PC-9 (cell line): ENCODE data around the gene TMEM45B. TPM values are rescaled to one million over a fixed set of nuclear protein-coding genes. Genes with fewer than 3 reads are reported as not detected.

Source experiments
- Bru-seq: library from RNA; stranded (reverse); fragments of 400-500 nt; gene quantifications from one replicate; lab custom pipeline; 2021; lab: Mats Ljungman, UMichigan
- BruChase-seq, 2 experiments: library from RNA; stranded (reverse); fragments of 400-500 nt; gene quantifications; one replicate each; lab custom pipeline; 2021; lab: Mats Ljungman, UMichigan
- BruUV-seq: library from RNA; stranded (reverse); fragments of 400-500 nt; replicated peaks from 2 replicates; lab custom pipeline; 2021; lab: Mats Ljungman, UMichigan
- CTCF ChIA-PET: fragments of 300-600 bp; sonication (Branson Sonifier 250); formaldehyde crosslinking; loops from one replicate; lab custom pipeline; 2022; ENCODE audit warnings: antibody characterized with exemption; lab: Charles Lee
- POLR2A ChIA-PET: fragments of 300-600 bp; sonication (Branson Sonifier 250); formaldehyde crosslinking; loops from one replicate; lab custom pipeline; 2022; ENCODE audit warnings: antibody characterized with exemption; ENCODE audit not compliant: unreplicated experiment; lab: Charles Lee
- DNase-seq, 2 experiments: peaks; one replicate each; pipeline versions ENCODE4 v3.0.0 to v3.0.0-alpha.2; 2015 to 2022; ENCODE audit warnings: mixed read lengths in 1 of 2
- H2AFZ ChIP-seq: fragments of 200-600 bp; sonication (generic); 2 replicates; pipeline ENCODE4 v1.8.1; 2017; ENCODE audit warnings: antibody characterized with exemption
- H3F3A ChIP-seq: fragments of 200-600 bp; sonication (generic); 2 replicates; pipeline ENCODE4 v1.8.1; 2017; ENCODE audit warnings: antibody characterized with exemption, mild to moderate bottlenecking, low read depth; ENCODE audit not compliant: insufficient read depth
- H3K27ac ChIP-seq: fragments of 200-600 bp; sonication (generic); 2 replicates; pipeline ENCODE4 v1.6.1; 2016; ENCODE audit warnings: mixed run types
- H3K27me3 ChIP-seq: fragments of 200-600 bp; sonication (generic); 2 replicates; pipeline ENCODE4 v1.6.1; 2016; ENCODE audit warnings: low read depth, mixed run types; ENCODE audit not compliant: insufficient read depth
- H3K36me3 ChIP-seq: fragments of 200-600 bp; sonication (generic); 2 replicates; pipeline ENCODE4 v1.6.1; 2016; ENCODE audit warnings: low read depth, mixed run types
- H3K4me1 ChIP-seq: fragments of 200-600 bp; sonication (generic); replicated peaks from 2 replicates; pipeline ENCODE4 v1.6.1; 2016; ENCODE audit warnings: mixed run types; ENCODE audit not compliant: insufficient read depth
- H3K4me2 ChIP-seq: fragments of 200-600 bp; sonication (generic); 2 replicates; pipeline ENCODE4 v1.6.1; 2017; ENCODE audit warnings: mixed run types
- H3K4me3 ChIP-seq: fragments of 200-600 bp; sonication (generic); 2 replicates; pipeline ENCODE4 v1.6.1; 2016; ENCODE audit warnings: mixed run types
- H3K79me2 ChIP-seq: fragments of 200-600 bp; sonication (generic); 2 replicates; pipeline ENCODE4 v1.6.1; 2017; ENCODE audit warnings: low read depth, mixed run types
- H3K9me2 ChIP-seq: fragments of 200-600 bp; sonication (generic); 2 replicates; pipeline ENCODE4 v1.8.1; 2017; ENCODE audit warnings: mild to moderate bottlenecking; ENCODE audit not compliant: insufficient read depth
- H3K9me3 ChIP-seq: fragments of 200-600 bp; sonication (generic); 2 replicates; pipeline ENCODE4 v1.8.1; 2016; ENCODE audit warnings: low read depth; ENCODE audit not compliant: insufficient read depth
- H4K20me1 ChIP-seq: fragments of 200-600 bp; sonication (generic); 2 replicates; pipeline ENCODE4 v1.8.1; 2017; ENCODE audit not compliant: insufficient read depth
- EZH2 ChIP-seq: fragments of 200-600 bp; sonication (generic); IDR thresholded peaks from 2 replicates; pipeline ENCODE4 v1.8.0; 2017; ENCODE audit warnings: antibody characterized with exemption, low read depth
- intact Hi-C: fragments of 100-400 bp; cut with micrococcal nuclease; formaldehyde crosslinking; loops from one replicate; pipeline ENCODE4 v1.10.0; 2022; ENCODE audit not compliant: unreplicated experiment
- long read RNA-seq: library from polyadenylated mRNA; stranded (forward); transcript quantifications from one replicate; pipeline ENCODE4 v2.0.0, GENCODE V29; 2022
- total RNA-seq: library from RNA; stranded (reverse); gene quantifications from 2 replicates; pipeline ENCODE4 v1.2.3, GENCODE V29; 2021
- TF ChIP-seq, protein P1 (sequence below): fragments of 200-600 bp; sonication (generic); conservative IDR thresholded peaks from 2 replicates; pipeline ENCODE4 v1.6.1; 2017; ENCODE audit warnings: mixed run types, antibody characterized with exemption, mild to moderate bottlenecking, moderate library complexity

TMEM45B gene
- total RNA-seq: 11.4 and 13.3 TPM in 2 replicates
- percentile 52 among the genes with signal in this experiment for Bru-seq, nascent RNA
- percentile 52 among the genes with signal in this experiment for BruChase-seq, experiment 1, labeled RNA remaining after a 2-hour chase
- percentile 48 among the genes with signal in this experiment for BruChase-seq, experiment 2, labeled RNA remaining after a 6-hour chase
- long read RNA-seq, transcript TMEM45B-201 (6 exons, 2,234 nt): major isoform, 15 of 23 reads
- long read RNA-seq, partial matches to known transcripts: 0 of 23 reads
- long read RNA-seq, other reads (novel, unspliced or antisense): 8 of 23 reads

DNA sequence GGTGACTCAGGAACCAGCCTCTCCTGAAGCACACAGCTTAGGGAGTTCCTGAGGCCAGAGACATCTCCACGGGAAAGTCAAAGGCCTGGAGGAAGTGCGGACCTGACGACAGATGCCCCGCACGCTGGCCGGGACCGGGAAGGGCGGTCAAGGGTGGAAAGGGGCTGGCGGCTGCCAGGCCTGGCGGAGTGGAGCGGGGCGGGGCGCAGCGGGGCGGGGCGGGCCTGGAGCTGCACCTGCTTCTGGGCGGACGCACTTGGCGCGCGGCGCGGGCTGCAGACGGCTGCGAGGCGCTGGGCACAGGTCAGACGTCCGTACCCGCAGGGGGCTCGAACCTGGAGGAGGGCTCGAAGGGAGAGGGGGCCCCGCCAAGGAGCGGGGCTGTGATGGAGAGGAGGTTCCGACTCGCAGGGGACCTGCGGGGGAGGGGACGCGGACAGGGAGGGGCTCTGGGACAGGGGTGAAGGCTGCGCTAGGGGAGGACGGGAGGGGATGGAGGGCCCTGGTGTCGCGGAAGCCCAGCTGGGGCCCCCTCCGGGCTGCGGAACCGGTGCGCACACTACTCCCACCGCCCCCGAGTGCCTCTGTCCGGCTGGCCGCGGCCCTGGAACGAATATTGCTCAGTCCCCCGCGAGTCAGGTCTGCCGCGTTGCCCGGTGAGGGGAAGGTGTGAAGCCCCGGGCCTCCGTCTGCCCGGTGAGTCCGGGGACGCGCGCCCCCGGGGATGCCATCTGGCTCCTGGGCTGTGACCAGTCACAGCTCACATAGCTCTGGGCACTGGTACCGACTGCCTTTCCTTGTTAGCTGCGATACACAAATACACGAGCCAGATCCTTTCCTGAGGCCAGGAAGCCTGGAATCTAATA lies at the start of gene TMEM45B:
Gene TMEM45B, plus strand, starts transcription at position 253 of the 866 bp plus-strand sequence. CDS start 36,635 bp downstream, outside the sequence.
- H2AFZ ChIP-seq: peak within 1 kb of the TSS; percentile 78
- ChIA-PET CTCF (no interaction called here), POLR2A (interaction anchor here (0.6 to 0.7 kb wide), 3 partner anchors 29 to 760 kb away, joined by 3 to 8 read pairs (median 5); no protein-coding TSS in a partner anchor)
- 0 out of 2 replicates have a peak, but pooled peaks cover 5% of the 10 kb centered on the region for H3K9me3 ChIP-seq
- DNase-seq: peak; percentile 57 to 62
- peaks cover 47% of the 10 kb centered on the region for H3K4me1 ChIP-seq
- H3K9me2 ChIP-seq: no peaks in the 10 kb centered on the region
- peak within 1 kb of the TSS; percentile 76 for H3K4me2 ChIP-seq
- no TSS peak for BruUV-seq
- no peaks in the 10 kb centered on the region for H3K27me3 ChIP-seq
- H4K20me1 ChIP-seq: no peaks in the 10 kb centered on the region
- H3K36me3 ChIP-seq: no peaks in the 10 kb centered on the region
- intact Hi-C loops: no loop called here
- H3K27ac ChIP-seq: no peak within 1 kb of the TSS
- peak within 1 kb of the TSS; percentile 73 for H3K4me3 ChIP-seq
- peaks cover 23% of the 10 kb centered on the region; the same call in 1 of the 2 replicates for H3F3A ChIP-seq
- peaks cover 41% of the 10 kb centered on the region for H3K79me2 ChIP-seq
- TF ChIP-seq EZH2: no peak
- TF ChIP-seq, protein P1, sequence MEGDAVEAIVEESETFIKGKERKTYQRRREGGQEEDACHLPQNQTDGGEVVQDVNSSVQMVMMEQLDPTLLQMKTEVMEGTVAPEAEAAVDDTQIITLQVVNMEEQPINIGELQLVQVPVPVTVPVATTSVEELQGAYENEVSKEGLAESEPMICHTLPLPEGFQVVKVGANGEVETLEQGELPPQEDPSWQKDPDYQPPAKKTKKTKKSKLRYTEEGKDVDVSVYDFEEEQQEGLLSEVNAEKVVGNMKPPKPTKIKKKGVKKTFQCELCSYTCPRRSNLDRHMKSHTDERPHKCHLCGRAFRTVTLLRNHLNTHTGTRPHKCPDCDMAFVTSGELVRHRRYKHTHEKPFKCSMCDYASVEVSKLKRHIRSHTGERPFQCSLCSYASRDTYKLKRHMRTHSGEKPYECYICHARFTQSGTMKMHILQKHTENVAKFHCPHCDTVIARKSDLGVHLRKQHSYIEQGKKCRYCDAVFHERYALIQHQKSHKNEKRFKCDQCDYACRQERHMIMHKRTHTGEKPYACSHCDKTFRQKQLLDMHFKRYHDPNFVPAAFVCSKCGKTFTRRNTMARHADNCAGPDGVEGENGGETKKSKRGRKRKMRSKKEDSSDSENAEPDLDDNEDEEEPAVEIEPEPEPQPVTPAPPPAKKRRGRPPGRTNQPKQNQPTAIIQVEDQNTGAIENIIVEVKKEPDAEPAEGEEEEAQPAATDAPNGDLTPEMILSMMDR: no peak

DNA sequence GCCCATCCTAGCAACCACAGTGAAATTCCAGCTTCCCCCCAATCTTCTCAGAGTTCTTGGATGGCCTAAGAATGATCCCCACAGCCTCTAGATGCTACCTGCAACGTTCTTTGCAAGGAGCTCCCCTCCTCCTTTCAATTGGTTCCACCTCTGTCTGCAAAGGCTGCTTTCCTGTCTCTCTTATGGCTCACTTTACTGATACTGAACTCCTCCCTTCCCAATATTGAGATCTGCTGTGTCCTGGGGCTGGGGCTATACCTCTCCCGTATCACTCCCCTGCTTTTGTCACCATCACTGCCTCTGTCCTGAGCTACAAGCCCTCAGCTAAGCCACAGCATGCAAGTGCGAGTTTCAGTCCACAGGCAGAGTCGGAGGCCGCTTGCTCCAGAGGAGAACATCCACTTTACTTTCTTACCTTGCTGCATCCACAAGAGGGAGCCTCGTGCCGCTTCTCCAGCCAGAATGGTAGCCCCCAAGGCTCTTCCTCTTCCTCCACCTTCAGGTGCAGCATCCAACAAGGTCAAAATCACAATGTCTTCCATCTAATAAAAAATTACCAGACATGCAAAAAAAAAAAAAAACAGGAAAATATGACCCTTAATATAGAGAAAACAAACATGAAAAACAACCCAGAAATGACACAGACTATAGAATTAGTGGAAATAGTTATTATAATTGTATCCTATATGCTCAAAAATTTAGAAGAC lies 48.6 kb upstream of the TMEM45B start:
- Histone ChIP-seq H3K27ac (no peak overlapping the region), H3K4me3 (no peak overlapping the region), H3K79me2 (no peaks in the 10 kb centered on the region), H4K20me1 (no peaks in the 10 kb centered on the region), H3K9me3 (no peaks in the 10 kb centered on the region), H2AFZ (no peak overlapping the region), H3K36me3 (no peaks in the 10 kb centered on the region), H3K4me2 (peak overlapping the region; percentile 8; the same call in 1 of the 2 replicates), H3K4me1 (peaks cover 43% of the 10 kb centered on the region), H3F3A (peaks cover 9% of the 10 kb centered on the region), H3K9me2 (no peaks in the 10 kb centered on the region), H3K27me3 (no peaks in the 10 kb centered on the region)
- peak in 1 of 2 experiments; percentile 31 for DNase-seq
- ChIA-PET CTCF (interaction anchor here (0.7 to 1.0 kb wide), 2 partner anchors 95 to 99 kb away, joined by 3 read pairs; no protein-coding TSS in a partner anchor), POLR2A (no interaction called here)
- no peak for TF ChIP-seq EZH2
- TF ChIP-seq, protein P1: peak; percentile 69
- no TSS peak for BruUV-seq
- intact Hi-C loops: loop anchor here (5.0 kb wide), 1 partner anchor 95 kb away; no protein-coding TSS in a partner anchor

DNA sequence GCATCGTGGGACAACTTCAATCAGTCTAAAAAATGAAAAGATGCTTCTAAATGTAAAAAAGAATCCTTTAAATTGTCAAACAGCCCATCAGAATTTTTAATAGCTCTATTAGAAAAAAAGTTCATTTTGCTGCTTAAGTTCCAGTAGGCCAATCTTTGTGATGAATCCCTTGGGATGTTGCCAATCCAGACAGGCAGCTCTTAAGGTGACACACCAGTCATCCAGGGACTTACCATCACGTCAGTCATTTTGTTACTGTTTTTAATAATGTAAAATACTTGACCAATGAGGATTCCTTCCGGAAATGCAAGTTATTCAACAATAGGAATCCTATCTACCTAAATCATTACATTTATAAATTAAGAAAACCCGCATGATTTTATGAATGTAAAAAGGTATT lies 47.8 kb upstream of the TMEM45B start:
- Histone ChIP-seq H3K4me3 (no peak overlapping the region), H3K79me2 (no peaks in the 10 kb centered on the region), H3K27me3 (no peaks in the 10 kb centered on the region), H3K27ac (no peak overlapping the region), H3K9me2 (no peaks in the 10 kb centered on the region), H4K20me1 (no peaks in the 10 kb centered on the region), H3F3A (peaks cover 9% of the 10 kb centered on the region), H3K9me3 (no peaks in the 10 kb centered on the region), H3K4me2 (no peak overlapping the region), H3K36me3 (no peaks in the 10 kb centered on the region), H2AFZ (no peak overlapping the region), H3K4me1 (peaks cover 35% of the 10 kb centered on the region)
- intact Hi-C loops: loop anchor here (5.0 kb wide), 1 partner anchor 94 kb away; no protein-coding TSS in a partner anchor
- ChIA-PET POLR2A (no interaction called here), CTCF (no interaction called here)
- no TSS peak for BruUV-seq
- DNase-seq: no peak
- no peak for TF ChIP-seq EZH2
- TF ChIP-seq, protein P1: no peak
